A673 (cell line): ENCODE measurements around the gene LSM8.

Source experiments
- CTCF ChIP-seq: fragments of 300-800, 200-600 bp; sonication (generic); conservative IDR thresholded peaks from 2 replicates; pipeline ENCODE4 v1.5.1; 2017; ENCODE audit warnings: low read depth, mild to moderate bottlenecking, antibody characterized with exemption, low read length, moderate library complexity, mixed read lengths
- EZH2 ChIP-seq: fragments of 200-600 bp; sonication (generic); IDR thresholded peaks from 2 replicates; pipeline ENCODE4 v1.6.1; 2017; ENCODE audit warnings: borderline replicate concordance, low read depth, mild to moderate bottlenecking, mixed read lengths, antibody characterized with exemption, low read length; ENCODE audit not compliant: poor library complexity, severe bottlenecking

- TF ChIP-seq CTCF (peak; percentile 87), EZH2 (no peak)
Measured at GRCh38 chr7:118195837-118196474, 12.0 kb downstream of the LSM8 start.
